Suprapubic skin (tissue), 4 donors: ENCODE measurements around the gene ATP6V1F. TPM values are rescaled to one million over a fixed set of nuclear protein-coding genes. Genes with fewer than 3 reads are reported as not detected.

Experiments used
- DNase-seq, 2 donors: peaks; one replicate each; pipeline ENCODE4 v3.0.0-alpha.2; 2019; ENCODE audit warnings: low spot score in 2 of 2
- H3K27ac ChIP-seq: fragments of 200-600 bp; sonication (generic); one replicate; pipeline ENCODE4 v1.5.1; 2019
- H3K27me3 ChIP-seq: fragments of 200-600 bp; sonication (generic); one replicate; pipeline ENCODE4 v1.5.1; 2019
- H3K36me3 ChIP-seq: fragments of 200-600 bp; sonication (generic); one replicate; pipeline ENCODE4 v1.5.1; 2019
- H3K4me1 ChIP-seq: fragments of 200-600 bp; sonication (generic); one replicate; pipeline ENCODE4 v1.5.1; 2019
- H3K4me3 ChIP-seq: fragments of 200-600 bp; sonication (generic); one replicate; pipeline ENCODE4 v1.5.1; 2019; ENCODE audit warnings: mild to moderate bottlenecking
- H3K9me3 ChIP-seq: fragments of 200-600 bp; sonication (generic); one replicate; pipeline ENCODE4 v1.5.1; 2019
- EP300 ChIP-seq: sonication (generic); formaldehyde crosslinking; IDR thresholded peaks from one replicate; pipeline ENCODE4 v1.6.1; 2017; ENCODE audit warnings: antibody characterized with exemption
- POLR2A ChIP-seq, 2 donors: fragments of 450-650 bp; IDR thresholded peaks; one replicate each; pipeline ENCODE4 v1.6.1; 2017; ENCODE audit warnings: antibody characterized with exemption in 2 of 2, mild to moderate bottlenecking in 2 of 2, moderate library complexity in 2 of 2
- POLR2AphosphoS5 ChIP-seq, 3 donors: sonication (generic); formaldehyde crosslinking; IDR thresholded peaks; one replicate each; pipeline ENCODE4 v1.6.1; 2017; ENCODE audit warnings: antibody characterized with exemption in 3 of 3
- WGBS: methylation state at CpG from one replicate; pipeline ENCODE4 v1.1.5; 2018; 5-methylcytosine and 5-hydroxymethylcytosine counted together
- total RNA-seq, 4 donors: library from RNA; depleted of rRNA; stranded (reverse); fragments of >200 nt; gene quantifications; one replicate each; pipeline ENCODE4 v1.1.0, GENCODE V29; 2016
- TF ChIP-seq, protein P1 (sequence below), 2 donors: fragments of 200-600 bp in 1 of 2; fragments of 450-650 bp in 1 of 2; sonication (generic) in 1 of 2; IDR thresholded peaks; one replicate each; pipeline ENCODE4 v1.5.1; 2016 to 2019; ENCODE audit warnings: antibody characterized with exemption in 2 of 2, mild to moderate bottlenecking in 1 of 2, moderate library complexity in 1 of 2

Gene ATP6V1F
- total RNA-seq, 4 donors from 2014 or later: 78.4 to 165 (median 148) TPM

DNA sequence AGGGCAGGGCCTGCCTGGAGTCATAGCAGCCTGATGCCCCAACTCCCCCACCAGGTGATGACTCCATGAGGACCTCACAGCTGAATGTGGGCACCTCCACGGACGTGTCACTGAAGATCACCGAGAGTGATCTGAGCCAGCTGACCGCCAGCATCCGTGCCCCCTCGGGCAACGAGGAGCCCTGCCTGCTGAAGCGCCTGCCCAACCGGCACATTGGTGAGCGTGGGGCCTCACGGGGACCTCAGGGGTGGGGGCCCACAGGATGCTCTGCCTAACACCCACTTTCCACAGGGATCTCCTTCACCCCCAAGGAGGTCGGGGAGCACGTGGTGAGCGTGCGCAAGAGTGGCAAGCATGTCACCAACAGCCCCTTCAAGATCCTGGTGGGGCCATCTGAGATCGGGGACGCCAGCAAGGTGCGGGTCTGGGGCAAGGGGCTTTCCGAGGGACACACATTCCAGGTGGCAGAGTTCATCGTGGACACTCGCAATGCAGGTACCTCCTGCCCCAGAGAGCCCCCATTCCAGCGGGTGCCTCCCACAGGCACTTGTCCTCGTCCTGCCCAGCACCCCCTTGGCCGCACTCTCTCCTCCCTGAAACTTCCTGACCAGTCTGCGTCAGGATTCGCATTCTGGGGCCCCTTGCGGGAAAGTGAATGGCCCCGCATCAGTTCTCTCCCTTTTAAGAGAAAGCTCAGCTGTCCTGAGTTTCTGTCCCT, 10.0 kb upstream of the ATP6V1F start:
- peaks cover 10% of the 10 kb centered on the region for H3K4me1 ChIP-seq
- no peak overlapping the region for H3K27ac ChIP-seq
- H3K36me3 ChIP-seq: peaks cover 41% of the 10 kb centered on the region
- 92% methylated on average over 9 of the region's 28 CpGs for WGBS
- no peak for DNase-seq
- H3K4me3 ChIP-seq: no peak overlapping the region
- no peaks in the 10 kb centered on the region for H3K9me3 ChIP-seq
- H3K27me3 ChIP-seq: no peaks in the 10 kb centered on the region
- TF ChIP-seq POLR2A (IDR thresholded peaks at IDR 0.05): no peak
- TF ChIP-seq EP300: no peak
- TF ChIP-seq, protein P1, sequence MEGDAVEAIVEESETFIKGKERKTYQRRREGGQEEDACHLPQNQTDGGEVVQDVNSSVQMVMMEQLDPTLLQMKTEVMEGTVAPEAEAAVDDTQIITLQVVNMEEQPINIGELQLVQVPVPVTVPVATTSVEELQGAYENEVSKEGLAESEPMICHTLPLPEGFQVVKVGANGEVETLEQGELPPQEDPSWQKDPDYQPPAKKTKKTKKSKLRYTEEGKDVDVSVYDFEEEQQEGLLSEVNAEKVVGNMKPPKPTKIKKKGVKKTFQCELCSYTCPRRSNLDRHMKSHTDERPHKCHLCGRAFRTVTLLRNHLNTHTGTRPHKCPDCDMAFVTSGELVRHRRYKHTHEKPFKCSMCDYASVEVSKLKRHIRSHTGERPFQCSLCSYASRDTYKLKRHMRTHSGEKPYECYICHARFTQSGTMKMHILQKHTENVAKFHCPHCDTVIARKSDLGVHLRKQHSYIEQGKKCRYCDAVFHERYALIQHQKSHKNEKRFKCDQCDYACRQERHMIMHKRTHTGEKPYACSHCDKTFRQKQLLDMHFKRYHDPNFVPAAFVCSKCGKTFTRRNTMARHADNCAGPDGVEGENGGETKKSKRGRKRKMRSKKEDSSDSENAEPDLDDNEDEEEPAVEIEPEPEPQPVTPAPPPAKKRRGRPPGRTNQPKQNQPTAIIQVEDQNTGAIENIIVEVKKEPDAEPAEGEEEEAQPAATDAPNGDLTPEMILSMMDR (IDR thresholded peaks at IDR 0.05): no peak
- TF ChIP-seq POLR2AphosphoS5 (IDR thresholded peaks at IDR 0.05): no peak

DNA sequence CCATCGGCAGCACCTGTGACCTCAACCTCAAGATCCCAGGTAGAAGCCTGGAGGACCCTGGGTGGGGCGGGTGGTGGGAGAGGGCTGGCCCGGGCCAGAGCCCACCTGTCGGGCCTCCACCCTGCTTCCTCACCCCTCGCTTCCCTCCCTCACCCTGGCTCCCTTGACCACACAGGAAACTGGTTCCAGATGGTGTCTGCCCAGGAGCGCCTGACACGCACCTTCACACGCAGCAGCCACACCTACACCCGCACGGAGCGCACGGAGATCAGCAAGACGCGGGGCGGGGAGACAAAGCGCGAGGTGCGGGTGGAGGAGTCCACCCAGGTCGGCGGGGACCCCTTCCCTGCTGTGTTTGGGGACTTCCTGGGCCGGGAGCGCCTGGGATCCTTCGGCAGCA, 8.9 kb upstream of the ATP6V1F start:
- Histone ChIP-seq H3K27me3 (no peaks in the 10 kb centered on the region), H3K9me3 (no peaks in the 10 kb centered on the region), H3K4me3 (no peak overlapping the region), H3K36me3 (peaks cover 34% of the 10 kb centered on the region), H3K27ac (no peak overlapping the region), H3K4me1 (peaks cover 18% of the 10 kb centered on the region)
- no peak for DNase-seq
- TF ChIP-seq POLR2A (IDR thresholded peaks at IDR 0.05) (no peak), POLR2AphosphoS5 (IDR thresholded peaks at IDR 0.05) (no peak), EP300 (no peak)
- TF ChIP-seq, protein P1 (IDR thresholded peaks at IDR 0.05): no peak
- 71% methylated on average over 10 of the region's 23 CpGs for WGBS

DNA sequence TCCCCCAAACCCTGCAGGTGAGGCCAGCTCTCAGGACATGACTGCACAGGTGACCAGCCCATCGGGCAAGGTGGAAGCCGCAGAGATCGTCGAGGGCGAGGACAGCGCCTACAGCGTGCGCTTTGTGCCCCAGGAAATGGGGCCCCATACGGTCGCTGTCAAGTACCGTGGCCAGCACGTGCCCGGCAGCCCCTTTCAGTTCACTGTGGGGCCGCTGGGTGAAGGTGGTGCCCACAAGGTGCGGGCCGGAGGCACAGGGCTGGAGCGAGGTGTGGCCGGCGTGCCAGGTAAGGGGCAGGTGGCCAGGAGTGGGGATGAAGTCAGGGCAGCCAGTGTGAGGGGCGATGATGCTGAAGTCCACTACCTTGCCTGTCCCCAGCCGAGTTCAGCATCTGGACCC, 8.3 kb upstream of the ATP6V1F start:
- H3K9me3 ChIP-seq: no peaks in the 10 kb centered on the region
- no peak overlapping the region for H3K4me3 ChIP-seq
- no peaks in the 10 kb centered on the region for H3K27me3 ChIP-seq
- no peak for DNase-seq
- peaks cover 31% of the 10 kb centered on the region for H3K36me3 ChIP-seq
- WGBS: 60% methylated on average over 1 of the region's 21 CpGs
- peaks cover 24% of the 10 kb centered on the region for H3K4me1 ChIP-seq
- TF ChIP-seq, protein P1 (IDR thresholded peaks at IDR 0.05): no peak
- TF ChIP-seq POLR2A (IDR thresholded peaks at IDR 0.05): no peak
- no peak for TF ChIP-seq POLR2AphosphoS5 (IDR thresholded peaks at IDR 0.05)
- TF ChIP-seq EP300: no peak
- no peak overlapping the region for H3K27ac ChIP-seq

DNA sequence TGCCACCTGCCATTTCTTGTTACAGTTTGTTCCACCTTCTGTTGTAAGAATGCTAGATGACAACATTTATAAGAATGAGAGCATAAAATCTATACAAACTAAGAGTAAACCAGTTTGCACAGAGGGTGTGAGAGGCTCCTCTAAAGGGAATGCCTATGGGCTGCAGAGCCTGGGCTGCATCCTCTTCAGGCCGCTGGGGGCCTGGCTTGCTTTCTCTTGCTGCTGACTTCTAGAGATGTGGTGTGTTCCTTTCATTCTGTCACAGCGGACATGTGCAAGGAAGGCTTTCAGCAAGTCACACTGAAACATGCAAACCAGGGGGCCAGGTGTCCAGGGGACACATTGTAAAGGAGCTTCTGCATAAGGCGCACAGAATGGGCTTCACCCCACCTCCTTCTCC, 7.1 kb upstream of the ATP6V1F start:
- peaks cover 23% of the 10 kb centered on the region for H3K36me3 ChIP-seq
- no peaks in the 10 kb centered on the region for H3K9me3 ChIP-seq
- no peaks in the 10 kb centered on the region for H3K27me3 ChIP-seq
- H3K4me3 ChIP-seq: no peak overlapping the region
- TF ChIP-seq POLR2A (IDR thresholded peaks at IDR 0.05): no peak
- TF ChIP-seq, protein P1 (IDR thresholded peaks at IDR 0.05): no peak
- TF ChIP-seq EP300: no peak
- TF ChIP-seq POLR2AphosphoS5 (IDR thresholded peaks at IDR 0.05): no peak
- 89% methylated on average over 3 of the region's 3 CpGs for WGBS
- DNase-seq: no peak
- no peak overlapping the region for H3K27ac ChIP-seq
- H3K4me1 ChIP-seq: peaks cover 34% of the 10 kb centered on the region

DNA sequence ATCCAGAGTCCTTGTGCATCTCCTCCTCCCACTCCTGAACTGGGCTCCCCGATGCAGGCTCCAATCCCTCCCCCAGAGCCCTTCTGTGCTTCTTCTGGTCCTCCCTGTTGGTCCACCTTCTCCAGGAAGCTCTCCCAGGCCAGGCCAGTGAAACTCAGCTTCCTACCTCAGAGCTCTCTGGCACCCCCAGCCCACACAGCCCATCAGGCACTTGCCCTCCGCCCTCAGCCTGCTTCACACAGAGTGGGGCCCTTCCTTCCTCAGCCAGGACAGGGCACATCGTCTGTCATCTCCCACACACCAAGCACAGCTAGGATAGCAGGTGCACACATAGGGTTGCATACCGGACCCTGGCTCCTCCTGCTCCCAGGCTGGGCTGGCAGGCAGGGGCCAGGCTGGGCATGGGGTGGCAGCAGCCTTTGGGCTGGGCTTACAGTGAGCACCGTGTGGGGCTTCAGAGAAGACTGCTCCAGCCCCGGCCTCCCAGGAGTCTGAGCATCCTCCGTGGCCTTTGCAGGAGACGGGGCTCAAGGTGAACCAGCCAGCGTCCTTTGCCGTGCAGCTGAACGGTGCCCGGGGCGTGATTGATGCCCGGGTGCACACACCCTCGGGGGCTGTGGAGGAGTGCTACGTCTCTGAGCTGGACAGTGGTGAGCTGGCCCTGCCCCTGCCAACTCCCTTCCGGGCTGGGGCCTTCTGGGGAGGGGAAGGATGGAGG, 6.5 kb upstream of the ATP6V1F start:
- H3K4me3 ChIP-seq: no peak overlapping the region
- H3K4me1 ChIP-seq: peaks cover 39% of the 10 kb centered on the region
- H3K27ac ChIP-seq: no peak overlapping the region
- WGBS: 81% methylated on average over 16 of the region's 17 CpGs
- H3K27me3 ChIP-seq: no peaks in the 10 kb centered on the region
- DNase-seq: no peak
- H3K36me3 ChIP-seq: peaks cover 17% of the 10 kb centered on the region
- no peak for TF ChIP-seq POLR2AphosphoS5 (IDR thresholded peaks at IDR 0.05)
- TF ChIP-seq EP300: no peak
- TF ChIP-seq, protein P1 (IDR thresholded peaks at IDR 0.05): no peak
- TF ChIP-seq POLR2A (IDR thresholded peaks at IDR 0.05): no peak
- H3K9me3 ChIP-seq: no peaks in the 10 kb centered on the region
